Ovary (tissue), 9 donors: Measurements from ENCODE around the gene ADAMTS2. TPM values are rescaled to one million over a fixed set of nuclear protein-coding genes. Genes with fewer than 3 reads are reported as not detected.

Source experiments
- DNase-seq, 5 donors: peaks; one replicate each; pipeline ENCODE4 v3.0.0-alpha.2; 2019 to 2020
- H3K27ac ChIP-seq, 2 donors: fragments of 200-600 bp; one replicate each; pipeline versions ENCODE4 v1.5.1 to v1.8.0; 2019 to 2022
- H3K27me3 ChIP-seq: fragments of 200-600 bp; one replicate; pipeline ENCODE4 v1.8.0; 2022
- H3K36me3 ChIP-seq: fragments of 200-600 bp; sonication (generic); one replicate; pipeline ENCODE4 v1.5.1; 2019
- H3K4me1 ChIP-seq: one replicate; pipeline ENCODE4 v1.8.1; 2013; ENCODE audit warnings: mild to moderate bottlenecking, moderate library complexity; ENCODE audit not compliant: insufficient read depth
- H3K4me3 ChIP-seq: fragments of 200-600 bp; sonication (generic); one replicate; pipeline ENCODE4 v1.5.1; 2017
- H3K9me3 ChIP-seq, 2 donors: fragments of 200-600 bp in 1 of 2; sonication (generic) in 1 of 2; one replicate each; pipeline versions ENCODE4 v1.5.1 to v1.8.1; 2013 to 2019; ENCODE audit warnings: mild to moderate bottlenecking in 1 of 2, moderate library complexity in 1 of 2
- EP300 ChIP-seq: sonication (generic); formaldehyde crosslinking; IDR thresholded peaks from one replicate; pipeline ENCODE4 v1.6.1; 2017; ENCODE audit warnings: antibody characterized with exemption
- POLR2A ChIP-seq: fragments of 450-650 bp; IDR thresholded peaks from one replicate; pipeline ENCODE4 v1.6.1; 2017; ENCODE audit warnings: antibody characterized with exemption, mild to moderate bottlenecking, moderate library complexity
- WGBS, 3 donors: extraction: QIAGEN DNeasy Blood & Tissue Kit in 1 of 3; methylation state at CpG; one replicate each; pipeline versions ENCODE4 v1.1.5 to v1.1.7; 2013 to 2017; 5-methylcytosine and 5-hydroxymethylcytosine counted together
- intact Hi-C, 4 donors: fragments of 100-400 bp; cut with DNase I; formaldehyde crosslinking; loops; one replicate each; pipeline versions ENCODE4 v1.11.0 to v1.15.1; 2022 to 2023
- polyA plus RNA-seq, 2 donors: library from polyadenylated mRNA; stranded (reverse); fragments of 200-250 nt in 1 of 2; fragments of 350-450 nt in 1 of 2; fragmentation: Illumina TruSeq in 1 of 2; extraction: RNeasy Lipid Tissue Mini Kit (QIAGEN cat#74804) in 1 of 2; gene quantifications; one replicate each; pipeline ENCODE4 v1.2.3, GENCODE V29; 2013 to 2014
- total RNA-seq, 7 donors: library from RNA; depleted of rRNA in 2 of 7; stranded (reverse); fragments of >200 nt in 2 of 7; fragmentation: NEBNext Ultra II Directional in 3 of 7; extraction: Animal tissue kit (Norgen Biotek cat#: 25700) in 3 of 7; gene quantifications; one replicate each; pipeline versions ENCODE4 v1.1.0 to v1.2.4, GENCODE V29; 2016 to 2023
- TF ChIP-seq, protein P1 (sequence below), 3 donors: fragments of 450-650 bp in 2 of 3; fragments of 200-600 bp in 1 of 3; IDR thresholded peaks; one replicate each; pipeline versions ENCODE4 v1.5.1 to v1.8.0; 2016 to 2022; ENCODE audit warnings: antibody characterized with exemption in 3 of 3, mild to moderate bottlenecking in 1 of 3
- donor health status: DM: no; HTN: no; CAD: no; lungs with moderate emphysema.
- donor health status: DM: no; HTN: no; CAD: no.
- donor health status: Bipolar disorder and iron deficiency.
- donor health status: DM: yes; HTN: yes; CAD: no.
- donor health status: DM: no; HTN: no; CAD: no.
- donor health status: DM: yes; HTN: yes; CAD: no.

The ADAMTS2 gene
- total and polyA plus RNA-seq, 9 donors: 7.9 to 31.8 (median 11.5) TPM

DNA sequence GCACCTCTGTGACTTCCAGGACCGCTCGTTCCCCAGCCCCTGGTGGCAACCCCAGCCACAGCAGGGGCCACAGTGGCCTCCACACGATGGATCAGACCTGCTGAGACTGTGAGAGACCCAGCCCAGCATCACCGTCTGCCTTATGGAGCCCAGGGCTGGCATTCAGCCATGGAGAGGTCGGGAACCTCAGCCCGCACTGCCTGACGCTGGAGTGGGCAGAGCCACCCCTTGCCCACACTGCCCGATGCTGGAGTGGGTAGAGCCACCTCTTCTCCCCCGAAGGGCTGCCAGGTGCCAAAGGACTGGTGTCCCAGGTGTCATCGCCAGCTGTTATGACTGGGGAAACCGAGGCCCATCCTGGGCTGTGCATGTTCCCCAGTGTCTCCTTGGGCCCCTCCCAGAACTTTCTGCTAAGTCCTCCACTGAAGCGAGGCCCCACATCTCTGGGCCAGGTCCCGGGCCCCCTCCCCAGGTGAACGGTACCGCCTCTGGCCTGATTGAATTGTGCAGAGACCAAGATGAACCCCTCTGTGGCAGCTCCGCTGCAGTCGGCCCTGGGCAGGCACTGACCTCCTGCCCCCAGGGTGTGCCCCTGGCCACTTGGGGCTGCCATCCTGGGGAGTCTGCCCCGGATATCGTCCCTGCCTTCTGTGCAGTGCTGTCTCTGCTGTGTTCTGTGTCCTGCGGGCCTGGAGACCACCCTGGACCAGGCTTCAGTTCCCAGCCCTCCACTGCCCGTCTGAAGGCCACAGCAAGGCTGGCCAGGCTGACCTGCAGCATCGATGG, 137.1 kb downstream of the ADAMTS2 start:
- Histone ChIP-seq H3K27me3 (no peaks in the 10 kb centered on the region), H3K36me3 (no peaks in the 10 kb centered on the region), H3K4me3 (no peak overlapping the region), H3K27ac (no peak overlapping the region), H3K9me3 (no peaks in the 10 kb centered on the region), H3K4me1 (no peaks in the 10 kb centered on the region)
- WGBS, 3 donors: 88 to 89% (median 88%) methylated on average over 18 to 22 of the region's 22 CpGs
- TF ChIP-seq, protein P1, sequence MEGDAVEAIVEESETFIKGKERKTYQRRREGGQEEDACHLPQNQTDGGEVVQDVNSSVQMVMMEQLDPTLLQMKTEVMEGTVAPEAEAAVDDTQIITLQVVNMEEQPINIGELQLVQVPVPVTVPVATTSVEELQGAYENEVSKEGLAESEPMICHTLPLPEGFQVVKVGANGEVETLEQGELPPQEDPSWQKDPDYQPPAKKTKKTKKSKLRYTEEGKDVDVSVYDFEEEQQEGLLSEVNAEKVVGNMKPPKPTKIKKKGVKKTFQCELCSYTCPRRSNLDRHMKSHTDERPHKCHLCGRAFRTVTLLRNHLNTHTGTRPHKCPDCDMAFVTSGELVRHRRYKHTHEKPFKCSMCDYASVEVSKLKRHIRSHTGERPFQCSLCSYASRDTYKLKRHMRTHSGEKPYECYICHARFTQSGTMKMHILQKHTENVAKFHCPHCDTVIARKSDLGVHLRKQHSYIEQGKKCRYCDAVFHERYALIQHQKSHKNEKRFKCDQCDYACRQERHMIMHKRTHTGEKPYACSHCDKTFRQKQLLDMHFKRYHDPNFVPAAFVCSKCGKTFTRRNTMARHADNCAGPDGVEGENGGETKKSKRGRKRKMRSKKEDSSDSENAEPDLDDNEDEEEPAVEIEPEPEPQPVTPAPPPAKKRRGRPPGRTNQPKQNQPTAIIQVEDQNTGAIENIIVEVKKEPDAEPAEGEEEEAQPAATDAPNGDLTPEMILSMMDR (IDR thresholded peaks at IDR 0.05): no peak
- TF ChIP-seq POLR2A (no peak), EP300 (no peak)
- intact Hi-C loops: no loop called here
- no peak for DNase-seq

DNA sequence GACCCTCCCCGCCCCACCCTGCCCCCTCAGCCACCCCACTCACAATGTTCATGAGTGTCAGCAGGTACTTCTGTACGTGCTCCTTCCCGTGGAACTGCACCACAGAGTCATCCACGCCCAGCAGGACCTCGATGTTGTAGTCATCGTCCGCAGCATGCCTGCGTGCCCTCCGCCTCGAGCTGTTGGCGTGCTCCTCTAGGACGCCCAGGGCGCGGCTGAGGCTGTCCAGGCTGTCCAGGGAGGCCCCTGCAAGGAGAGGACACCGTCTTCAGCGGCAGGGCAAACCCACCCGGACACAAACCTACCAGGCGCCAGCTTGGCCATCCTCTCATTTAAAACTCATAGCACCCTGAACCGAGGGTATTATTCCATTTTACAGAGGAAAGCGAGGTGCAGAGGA, 137.8 kb downstream of the ADAMTS2 start:
- H3K27ac ChIP-seq: no peak overlapping the region
- no peaks in the 10 kb centered on the region for H3K27me3 ChIP-seq
- H3K4me3 ChIP-seq: no peak overlapping the region
- 81 to 83% (median 82%) methylated on average over 20 of the region's 20 CpGs for whole genome bisulfite sequencing, 3 donors
- H3K9me3 ChIP-seq: no peaks in the 10 kb centered on the region
- TF ChIP-seq POLR2A: no peak
- TF ChIP-seq, protein P1 (IDR thresholded peaks at IDR 0.05): no peak
- no peak for TF ChIP-seq EP300
- no peaks in the 10 kb centered on the region for H3K36me3 ChIP-seq
- intact Hi-C loops: no loop called here
- H3K4me1 ChIP-seq: no peaks in the 10 kb centered on the region
- no peak for DNase-seq

DNA sequence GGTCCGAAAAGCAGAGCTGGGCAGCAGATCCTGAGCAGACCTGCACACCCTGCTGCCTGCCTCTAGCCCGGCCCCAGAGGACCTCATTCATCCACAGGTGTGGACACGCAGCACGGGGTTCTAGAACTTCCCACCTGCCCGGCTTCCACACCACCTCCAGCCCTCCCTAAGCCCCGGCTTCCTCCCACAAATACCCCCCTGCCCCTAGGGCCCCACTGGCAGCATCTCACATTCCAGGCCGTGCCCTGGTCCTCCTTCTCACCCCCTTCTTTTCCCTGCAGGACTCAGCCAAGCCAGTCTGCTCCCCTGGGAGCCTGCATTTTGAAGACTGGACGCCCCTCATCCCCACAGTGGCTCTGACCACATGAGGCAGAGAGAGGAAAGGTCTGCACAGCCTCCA, 138.9 kb downstream of the ADAMTS2 start:
- Histone ChIP-seq H3K36me3 (no peaks in the 10 kb centered on the region), H3K9me3 (no peaks in the 10 kb centered on the region), H3K27ac (no peak overlapping the region), H3K4me3 (no peak overlapping the region), H3K4me1 (no peaks in the 10 kb centered on the region), H3K27me3 (no peaks in the 10 kb centered on the region)
- intact Hi-C loops: no loop called here
- no peak for DNase-seq
- TF ChIP-seq POLR2A: no peak
- TF ChIP-seq, protein P1 (IDR thresholded peaks at IDR 0.05): no peak
- no peak for TF ChIP-seq EP300
- WGBS, 3 donors: 82 to 91% (median 83%) methylated on average over 8 of the region's 8 CpGs

DNA sequence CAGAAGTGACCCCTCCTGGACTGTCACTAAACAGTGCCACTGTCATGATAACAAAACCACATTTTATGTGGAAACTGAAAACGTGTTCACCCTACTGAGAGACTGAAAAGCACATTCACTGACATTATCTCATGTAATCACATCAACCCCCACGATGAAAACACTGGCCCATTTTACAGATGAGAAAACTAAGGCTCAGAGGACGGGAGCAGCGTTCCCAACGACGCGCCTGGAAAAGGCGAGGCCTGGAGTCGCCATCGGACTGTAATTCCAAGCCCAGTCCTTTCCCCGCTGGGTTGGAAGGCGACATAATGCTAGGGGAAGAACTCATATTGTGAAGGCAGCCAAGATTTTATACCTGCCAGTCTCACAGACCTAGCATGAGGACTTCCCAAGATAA, 140.0 kb downstream of the ADAMTS2 start:
- no peaks in the 10 kb centered on the region for H3K4me1 ChIP-seq
- 75 to 90% (median 80%) methylated on average over 12 of the region's 12 CpGs for WGBS, 3 donors
- no peak for TF ChIP-seq EP300
- TF ChIP-seq, protein P1 (IDR thresholded peaks at IDR 0.05): no peak
- TF ChIP-seq POLR2A: no peak
- no peaks in the 10 kb centered on the region for H3K27me3 ChIP-seq
- DNase-seq: no peak
- H3K4me3 ChIP-seq: no peak overlapping the region
- intact Hi-C loops: no loop called here
- H3K36me3 ChIP-seq: no peaks in the 10 kb centered on the region
- H3K27ac ChIP-seq: no peak overlapping the region
- H3K9me3 ChIP-seq: no peaks in the 10 kb centered on the region
